ENCODE data around the gene TACC3. TPM values are rescaled to one million over a fixed set of nuclear protein-coding genes. Genes with fewer than 3 reads are reported as not detected.

The TACC3 gene
- total RNA-seq, 1 experiment from 2014 or later, result 207 TPM

GRCh38 chr4:1676605-1677525, 44.5 kb upstream of the TACC3 start (continued):
- TF ChIP-seq ZNF532 (CRISPR knock-in tag; IDR thresholded peaks at IDR 0.05; ENCODE audit: borderline replicate concordance) (no peak), E2F1 (CRISPR knock-in tag; IDR thresholded peaks at IDR 0.05) (no peak)

GRCh38 chr4:1678244-1678643, 43.1 kb upstream of the TACC3 start:
- CTCF ChIA-PET, result no interaction called here
- POLR2A ChIA-PET, result no interaction called here
- H3K36me3 Mint-ChIP-seq, result no peaks in the 10 kb centered on the region
- H3K9me3 Mint-ChIP-seq, result no peaks in the 10 kb centered on the region
- peaks cover 6% of the 10 kb centered on the region for H3K4me1 Mint-ChIP-seq
- no peak overlapping the region for H3K27ac Mint-ChIP-seq
- peaks cover 22% of the 10 kb centered on the region for H3K27me3 Mint-ChIP-seq (ENCODE audit: low read depth)
- no peak overlapping the region for H3K4me3 Mint-ChIP-seq
- ATAC-seq (no peak), DNase-seq (ENCODE audit: low spot score) (no peak)
- TF ChIP-seq MXD4 (CRISPR knock-in tag; IDR thresholded peaks at IDR 0.05; ENCODE audit: borderline replicate concordance) (no peak), STAT6 (CRISPR knock-in tag; conservative IDR thresholded peaks at IDR 0.05; ENCODE audit: low read depth) (no peak)

- Mint-ChIP-seq H3K27ac (no peak overlapping the region), H3K4me1 (peaks cover 16% of the 10 kb centered on the region), H3K4me3 (peak overlapping the region; percentile 73), H3K36me3 (no peaks in the 10 kb centered on the region), H3K27me3 (ENCODE audit: low read depth) (peaks cover 27% of the 10 kb centered on the region), H3K9me3 (no peaks in the 10 kb centered on the region)
- POLR2A ChIA-PET, result no interaction called here
- no peak for TF ChIP-seq ATF3 (CRISPR knock-in tag; conservative IDR thresholded peaks at IDR 0.05)
- TF ChIP-seq ZNF423 (CRISPR knock-in tag; IDR thresholded peaks at IDR 0.05), result no peak
- no peak for TF ChIP-seq FOXP4 (CRISPR knock-in tag; IDR thresholded peaks at IDR 0.05)
- TF ChIP-seq SOX15 (CRISPR knock-in tag; IDR thresholded peaks at IDR 0.05), result no peak
- no peak for TF ChIP-seq PRRX2 (CRISPR knock-in tag; IDR thresholded peaks at IDR 0.05)
- no peak for TF ChIP-seq GTF2I (CRISPR knock-in tag; conservative IDR thresholded peaks at IDR 0.05)
- TF ChIP-seq MYBL2 (CRISPR knock-in tag; IDR thresholded peaks at IDR 0.05), result no peak
- TF ChIP-seq HMGA2 (CRISPR knock-in tag; IDR thresholded peaks at IDR 0.05), result no peak
- ATAC-seq (no peak), DNase-seq (ENCODE audit: low spot score) (no peak)
- CTCF ChIA-PET, result interaction anchor here (1.9 kb wide), 1 partner anchor 10 kb away, joined by 8 read pairs; no protein-coding TSS in a partner anchor
Measured at GRCh38 chr4:1682860-1683259, 38.5 kb upstream of the TACC3 start.

Measured in WTC11 (cell line).